NCI-H128 (cell line): ENCODE measurements around the gene TXNRD2.

Experiments used
- DNase-seq: peaks from one replicate; lab custom pipeline; 2025; ENCODE audit not compliant: unreplicated experiment; lab: John Stamatoyannopoulos, UW

TXNRD2 gene

DNA sequence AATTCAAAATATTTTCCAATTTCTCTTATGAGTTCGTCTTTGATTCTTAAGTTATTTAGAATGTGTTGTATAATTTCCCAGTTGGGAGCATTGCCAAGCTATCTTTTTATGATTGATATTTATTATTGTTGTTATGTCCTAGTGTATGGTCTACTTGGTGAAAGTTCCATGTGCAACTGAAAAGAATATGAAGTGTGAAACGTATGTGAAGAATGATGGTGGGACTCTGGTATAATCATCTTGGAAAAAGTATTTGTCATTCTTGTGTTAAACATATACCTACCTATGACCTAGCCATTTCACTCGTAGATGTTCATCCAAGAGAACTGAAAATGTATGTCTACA, 75.0 kb downstream of the TXNRD2 start:
- DNase-seq, result no peak

DNA sequence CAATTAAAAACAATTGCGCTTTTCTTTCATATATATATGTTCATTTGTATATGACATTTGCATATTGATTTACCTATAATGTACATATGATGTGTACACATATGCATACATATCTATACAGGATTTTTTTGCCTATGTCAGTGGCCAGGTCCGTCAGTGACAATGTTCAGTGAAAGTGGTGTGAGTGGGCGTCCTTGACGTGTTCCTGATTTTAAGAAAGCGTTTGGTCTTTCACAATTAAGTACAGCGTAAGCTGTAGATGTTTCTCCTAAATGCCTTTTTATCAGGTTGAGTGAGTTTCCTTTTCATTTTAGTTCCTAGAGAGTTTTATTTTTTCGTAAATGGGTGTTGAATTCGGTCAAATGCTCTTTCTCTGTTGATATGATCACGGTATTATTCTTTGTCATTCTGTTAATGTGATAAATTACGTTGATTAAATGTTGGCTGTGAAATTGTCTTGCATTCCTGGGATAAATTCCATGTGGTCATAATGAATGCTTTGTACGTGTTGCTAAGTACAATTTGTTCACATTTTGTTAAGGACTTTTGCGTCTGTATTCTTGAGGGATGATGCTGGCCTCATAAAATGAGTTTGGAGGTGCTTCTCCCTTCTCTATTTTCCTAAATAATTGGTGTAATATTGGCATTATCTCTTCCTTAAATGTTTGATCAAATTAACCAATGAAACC, 76.3 kb downstream of the TXNRD2 start:
- DNase-seq, result no peak

- DNase-seq, result no peak
These were observed 77.0 kb downstream of the TXNRD2 start for GRCh38 chr22:19864538-19865106.

DNA sequence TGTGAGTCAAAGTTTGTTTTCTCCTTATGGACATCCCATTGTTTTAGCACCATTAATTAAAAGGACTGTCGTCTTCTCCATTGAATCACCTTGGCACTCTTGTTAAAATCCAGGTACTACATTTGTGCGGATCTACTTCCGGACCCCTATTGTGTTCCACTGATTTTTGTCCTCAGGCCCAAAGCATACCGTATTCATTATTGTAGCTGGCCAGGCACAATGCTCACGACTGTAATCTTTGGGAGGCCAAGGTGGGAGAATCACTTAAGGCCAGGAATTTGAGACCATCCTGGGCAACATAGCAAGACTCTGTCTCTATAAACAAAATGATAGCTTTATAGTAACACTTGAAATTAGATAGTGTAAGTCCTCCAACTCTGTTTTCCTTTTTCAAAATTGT, 78.0 kb downstream of the TXNRD2 start:
- no peak for DNase-seq

GRCh38 chr22:19862619-19863246, 78.9 kb downstream of the TXNRD2 start:
- no peak for DNase-seq

- DNase-seq, result no peak
These were observed 81.6 kb downstream of the TXNRD2 start for GRCh38 chr22:19859861-19860510.

- DNase-seq, result no peak
These were observed 84.2 kb downstream of the TXNRD2 start for GRCh38 chr22:19857382-19857781.

GRCh38 chr22:19855504-19856409, 85.9 kb downstream of the TXNRD2 start:
- peak; percentile 10 for DNase-seq

- DNase-seq, result peak; percentile 75
These were observed 86.7 kb downstream of the TXNRD2 start, which contains the start of the genes GNB1L and RTL10 for GRCh38 chr22:19854778-19855503. GNB1L (minus strand) TSS chr22:19854874; CDS start chr22:19821355, 33,519 bp downstream. RTL10 (minus strand) TSS chr22:19854874; CDS start chr22:19852261, 2,613 bp downstream.

GRCh38 chr22:19853879-19854777, 87.5 kb downstream of the TXNRD2 start:
- DNase-seq, result no peak

GRCh38 chr22:19853058-19853878, 88.3 kb downstream of the TXNRD2 start:
- no peak for DNase-seq

- DNase-seq, result no peak
These were observed 89.3 kb downstream of the TXNRD2 start for GRCh38 chr22:19852177-19852781.

- no peak for DNase-seq
These were observed 90.1 kb downstream of the TXNRD2 start for GRCh38 chr22:19851291-19852176.

DNA sequence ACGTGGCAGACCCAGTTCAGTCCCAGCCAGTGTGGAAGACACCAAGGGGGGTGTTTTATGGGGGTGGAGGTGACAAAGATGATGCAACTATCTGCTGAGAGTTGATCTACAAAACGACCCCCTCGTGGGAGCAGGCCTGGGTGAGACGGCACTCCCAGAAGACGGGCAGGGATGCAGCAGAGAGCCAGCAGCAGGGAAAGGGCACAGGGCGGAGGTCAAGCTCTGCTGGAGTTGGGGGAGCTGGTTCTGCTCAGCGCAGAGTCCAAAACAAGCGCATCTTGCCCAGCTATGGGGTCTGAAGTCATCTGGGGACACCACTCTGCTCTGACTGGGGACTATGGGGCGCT, 90.9 kb downstream of the TXNRD2 start:
- DNase-seq, result no peak

GRCh38 chr22:19849835-19850762, 91.5 kb downstream of the TXNRD2 start:
- no peak for DNase-seq
